ENCODE data around the gene ACD. TPM values are rescaled to one million over a fixed set of nuclear protein-coding genes. Genes with fewer than 3 reads are reported as not detected.

ACD gene
- total and polyA plus RNA-seq, 9 of the 15 experiments (the other 6 are each of a cell fraction or from before 2014, with no cell fraction given): 4.2 to 47.4 (median 19.2) TPM

DNA sequence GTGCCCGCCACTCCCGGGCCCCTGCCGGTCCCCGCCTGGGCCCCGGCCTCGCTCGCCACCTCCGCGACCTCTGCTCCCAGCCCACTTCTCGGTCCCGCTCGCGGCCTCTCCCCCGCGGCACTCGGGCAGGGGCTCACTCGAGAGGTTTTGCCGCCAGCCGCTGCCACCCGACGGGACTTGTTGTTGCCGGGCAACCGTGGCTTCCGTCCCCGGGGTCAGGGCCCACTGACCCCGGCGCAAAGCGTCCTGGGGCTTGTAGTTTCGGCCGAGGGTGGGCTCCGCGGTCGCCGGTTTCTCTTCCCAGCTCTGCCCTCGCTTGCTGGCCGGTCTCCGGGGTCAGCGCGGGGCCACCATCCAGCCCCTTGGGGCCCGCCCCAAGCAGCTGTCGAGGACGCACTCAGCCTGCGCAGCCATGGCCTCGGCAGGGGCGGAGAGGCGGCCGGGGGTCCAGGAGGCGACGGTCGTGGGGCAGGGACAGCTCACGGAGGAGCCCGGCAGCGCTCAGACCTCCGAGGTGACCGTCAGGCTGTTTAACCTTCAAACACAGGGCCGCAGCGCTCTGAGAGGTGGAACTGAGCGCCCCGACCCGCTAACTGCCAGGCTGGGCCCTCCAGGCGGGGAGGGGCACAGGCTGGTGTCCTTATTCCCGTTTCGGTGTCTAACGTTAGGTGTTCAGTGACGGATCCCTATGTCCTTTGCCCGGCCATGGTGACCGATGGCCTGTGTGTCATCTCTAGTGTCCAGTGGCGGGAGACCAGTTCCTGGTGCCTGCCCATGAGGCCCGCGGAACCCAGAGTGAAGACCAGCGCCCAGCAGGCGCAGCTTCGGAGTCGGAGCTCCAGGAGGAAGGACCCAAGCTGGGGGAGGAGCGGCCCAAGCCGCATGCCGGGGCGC, 6.7 kb upstream of the ACD start, which contains the start of the genes C16orf86 and ENKD1 (continued):
- TF ChIP-seq ERF (CRISPR knock-in tag; IDR thresholded peaks at IDR 0.05): peak; percentile 71; the same call in 1 of the 2 replicates
- no peak for TF ChIP-seq ARNT (IDR thresholded peaks at IDR 0.05)
- TF ChIP-seq, protein P1, sequence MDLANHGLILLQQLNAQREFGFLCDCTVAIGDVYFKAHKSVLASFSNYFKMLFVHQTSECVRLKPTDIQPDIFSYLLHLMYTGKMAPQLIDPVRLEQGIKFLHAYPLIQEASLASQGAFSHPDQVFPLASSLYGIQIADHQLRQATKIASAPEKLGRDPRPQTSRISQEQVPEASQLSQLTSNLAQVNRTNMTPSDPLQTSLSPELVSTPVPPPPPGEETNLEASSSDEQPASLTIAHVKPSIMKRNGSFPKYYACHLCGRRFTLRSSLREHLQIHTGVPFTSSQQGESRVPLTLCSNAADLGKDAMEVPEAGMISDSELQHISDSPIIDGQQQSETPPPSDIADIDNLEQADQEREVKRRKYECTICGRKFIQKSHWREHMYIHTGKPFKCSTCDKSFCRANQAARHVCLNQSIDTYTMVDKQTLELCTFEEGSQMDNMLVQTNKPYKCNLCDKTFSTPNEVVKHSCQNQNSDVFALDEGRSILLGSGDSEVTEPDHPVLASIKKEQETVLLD (IDR thresholded peaks at IDR 0.05): no peak
- TF ChIP-seq ZNF696 (CRISPR knock-in tag; conservative IDR thresholded peaks at IDR 0.05): no peak
- TF ChIP-seq ZNF561 (CRISPR knock-in tag; conservative IDR thresholded peaks at IDR 0.05): no peak
- no peak for TF ChIP-seq SRF (CRISPR knock-in tag; IDR thresholded peaks at IDR 0.05)
- no peak for TF ChIP-seq HDAC3 (IDR thresholded peaks at IDR 0.05; ENCODE audit: borderline replicate concordance, partially characterized antibody)
- no peak for TF ChIP-seq SMARCB1 (IDR thresholded peaks at IDR 0.05; ENCODE audit: insufficient read length, low read depth)
- TF ChIP-seq, protein P2, sequence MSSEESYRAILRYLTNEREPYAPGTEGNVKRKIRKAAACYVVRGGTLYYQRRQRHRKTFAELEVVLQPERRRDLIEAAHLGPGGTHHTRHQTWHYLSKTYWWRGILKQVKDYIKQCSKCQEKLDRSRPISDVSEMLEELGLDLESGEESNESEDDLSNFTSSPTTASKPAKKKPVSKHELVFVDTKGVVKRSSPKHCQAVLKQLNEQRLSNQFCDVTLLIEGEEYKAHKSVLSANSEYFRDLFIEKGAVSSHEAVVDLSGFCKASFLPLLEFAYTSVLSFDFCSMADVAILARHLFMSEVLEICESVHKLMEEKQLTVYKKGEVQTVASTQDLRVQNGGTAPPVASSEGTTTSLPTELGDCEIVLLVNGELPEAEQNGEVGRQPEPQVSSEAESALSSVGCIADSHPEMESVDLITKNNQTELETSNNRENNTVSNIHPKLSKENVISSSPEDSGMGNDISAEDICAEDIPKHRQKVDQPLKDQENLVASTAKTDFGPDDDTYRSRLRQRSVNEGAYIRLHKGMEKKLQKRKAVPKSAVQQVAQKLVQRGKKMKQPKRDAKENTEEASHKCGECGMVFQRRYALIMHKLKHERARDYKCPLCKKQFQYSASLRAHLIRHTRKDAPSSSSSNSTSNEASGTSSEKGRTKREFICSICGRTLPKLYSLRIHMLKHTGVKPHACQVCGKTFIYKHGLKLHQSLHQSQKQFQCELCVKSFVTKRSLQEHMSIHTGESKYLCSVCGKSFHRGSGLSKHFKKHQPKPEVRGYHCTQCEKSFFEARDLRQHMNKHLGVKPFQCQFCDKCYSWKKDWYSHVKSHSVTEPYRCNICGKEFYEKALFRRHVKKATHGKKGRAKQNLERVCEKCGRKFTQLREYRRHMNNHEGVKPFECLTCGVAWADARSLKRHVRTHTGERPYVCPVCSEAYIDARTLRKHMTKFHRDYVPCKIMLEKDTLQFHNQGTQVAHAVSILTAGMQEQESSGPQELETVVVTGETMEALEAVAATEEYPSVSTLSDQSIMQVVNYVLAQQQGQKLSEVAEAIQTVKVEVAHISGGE (CRISPR knock-in tag; IDR thresholded peaks at IDR 0.05): no peak
- TF ChIP-seq, protein P3, sequence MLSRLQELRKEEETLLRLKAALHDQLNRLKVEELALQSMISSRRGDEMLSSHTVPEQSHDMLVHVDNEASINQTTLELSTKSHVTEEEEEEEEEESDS (CRISPR knock-in tag; IDR thresholded peaks at IDR 0.05): no peak
- no peak for TF ChIP-seq RNF219 (CRISPR knock-in tag; IDR thresholded peaks at IDR 0.05)
- TF ChIP-seq RBBP5 (IDR thresholded peaks at IDR 0.05; ENCODE audit: borderline replicate concordance, insufficient read depth, low read length, poor library complexity, severe bottlenecking): no peak
- no peak for TF ChIP-seq PRMT5 (CRISPR knock-in tag; IDR thresholded peaks at IDR 0.05)
- peak; percentile 45; the same call in 1 of the 2 replicates for TF ChIP-seq ETV1 (tag; conservative IDR thresholded peaks at IDR 0.05; ENCODE audit: low read depth)
- TF ChIP-seq, protein P4, sequence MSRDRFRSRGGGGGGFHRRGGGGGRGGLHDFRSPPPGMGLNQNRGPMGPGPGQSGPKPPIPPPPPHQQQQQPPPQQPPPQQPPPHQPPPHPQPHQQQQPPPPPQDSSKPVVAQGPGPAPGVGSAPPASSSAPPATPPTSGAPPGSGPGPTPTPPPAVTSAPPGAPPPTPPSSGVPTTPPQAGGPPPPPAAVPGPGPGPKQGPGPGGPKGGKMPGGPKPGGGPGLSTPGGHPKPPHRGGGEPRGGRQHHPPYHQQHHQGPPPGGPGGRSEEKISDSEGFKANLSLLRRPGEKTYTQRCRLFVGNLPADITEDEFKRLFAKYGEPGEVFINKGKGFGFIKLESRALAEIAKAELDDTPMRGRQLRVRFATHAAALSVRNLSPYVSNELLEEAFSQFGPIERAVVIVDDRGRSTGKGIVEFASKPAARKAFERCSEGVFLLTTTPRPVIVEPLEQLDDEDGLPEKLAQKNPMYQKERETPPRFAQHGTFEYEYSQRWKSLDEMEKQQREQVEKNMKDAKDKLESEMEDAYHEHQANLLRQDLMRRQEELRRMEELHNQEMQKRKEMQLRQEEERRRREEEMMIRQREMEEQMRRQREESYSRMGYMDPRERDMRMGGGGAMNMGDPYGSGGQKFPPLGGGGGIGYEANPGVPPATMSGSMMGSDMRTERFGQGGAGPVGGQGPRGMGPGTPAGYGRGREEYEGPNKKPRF (IDR thresholded peaks at IDR 0.05; ENCODE audit: low read depth, low read length): no peak
- no peak for TF ChIP-seq CHD2 (IDR thresholded peaks at IDR 0.05; ENCODE audit: low read depth, low read length)

All from K562 (cell line).